Measurements from ENCODE around the gene CDC27.

The CDC27 gene

DNA sequence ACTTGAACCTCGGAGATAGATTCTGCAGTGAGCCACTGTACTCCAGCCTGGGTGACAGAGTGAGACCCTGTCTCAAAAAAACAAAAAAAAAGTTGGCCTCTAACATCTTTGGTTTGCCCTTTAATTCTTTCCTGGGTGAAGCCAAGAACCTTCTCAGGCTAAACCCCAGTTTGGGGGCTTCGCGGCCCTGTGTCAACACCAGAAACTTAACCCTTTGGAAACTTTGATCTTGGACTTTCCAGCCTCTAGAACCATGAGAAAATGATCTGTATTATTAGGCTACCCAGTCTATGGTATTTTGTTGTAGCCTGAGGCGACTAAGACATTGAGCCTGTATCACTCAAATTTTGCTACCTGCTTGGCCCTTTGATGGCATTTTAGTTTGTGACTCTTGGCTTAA lies 86.2 kb downstream of the CDC27 start:
- H3K4me2 ChIP-seq (ENCODE audit: low read depth, low read length, poor library complexity, severe bottlenecking): no peak overlapping the region
- H3K9me3 ChIP-seq (ENCODE audit: insufficient read depth, low read depth, low read length): no peaks in the 10 kb centered on the region
- H3K4me1 ChIP-seq (ENCODE audit: insufficient read depth, low read length, poor library complexity, severe bottlenecking): peaks cover 4% of the 10 kb centered on the region
- TF ChIP-seq EZH2phosphoT487 (IDR thresholded peaks at IDR 0.05; ENCODE audit: borderline replicate concordance) (no peak), CTCF (conservative IDR thresholded peaks at IDR 0.05; ENCODE audit: low read length) (no peak)
- H3F3A ChIP-seq (ENCODE audit: low read depth): no peaks in the 10 kb centered on the region
- no peak overlapping the region for H2AFZ ChIP-seq (ENCODE audit: low read length)
- peaks cover 16% of the 10 kb centered on the region for H3K79me2 ChIP-seq (ENCODE audit: insufficient read depth, low read length)
- no peak overlapping the region for H3K9ac ChIP-seq (ENCODE audit: low read depth, low read length, poor library complexity, severe bottlenecking)
- H4K20me1 ChIP-seq (ENCODE audit: insufficient read depth, low read length, poor library complexity, severe bottlenecking): no peaks in the 10 kb centered on the region
- no peak overlapping the region for H3K4me3 ChIP-seq (ENCODE audit: low read length, poor library complexity, severe bottlenecking)
- H3K27me3 ChIP-seq (ENCODE audit: insufficient read depth, low read length, poor library complexity, severe bottlenecking): no peaks in the 10 kb centered on the region
- H3K36me3 ChIP-seq (ENCODE audit: insufficient read depth, low read length): no peaks in the 10 kb centered on the region
- no peaks in the 10 kb centered on the region for H3K9me2 ChIP-seq (replicated peaks; ENCODE audit: low read depth, low read length)

- Histone ChIP-seq H3K27me3 (ENCODE audit: insufficient read depth, low read length, poor library complexity, severe bottlenecking) (no peaks in the 10 kb centered on the region), H2AFZ (ENCODE audit: low read length) (peak overlapping the region; percentile 86), H3K9me2 (replicated peaks; ENCODE audit: low read depth, low read length) (no peaks in the 10 kb centered on the region), H3K9ac (ENCODE audit: low read depth, low read length, poor library complexity, severe bottlenecking) (peak overlapping the region; percentile 73), H3K36me3 (ENCODE audit: insufficient read depth, low read length) (no peaks in the 10 kb centered on the region), H3K9me3 (ENCODE audit: insufficient read depth, low read depth, low read length) (no peaks in the 10 kb centered on the region), H3K4me1 (ENCODE audit: insufficient read depth, low read length, poor library complexity, severe bottlenecking) (peaks cover 13% of the 10 kb centered on the region), H3K4me2 (ENCODE audit: low read depth, low read length, poor library complexity, severe bottlenecking) (peak overlapping the region; percentile 94), H3F3A (ENCODE audit: low read depth) (no peaks in the 10 kb centered on the region), H4K20me1 (ENCODE audit: insufficient read depth, low read length, poor library complexity, severe bottlenecking) (no peaks in the 10 kb centered on the region), H3K4me3 (ENCODE audit: low read length, poor library complexity, severe bottlenecking) (peak overlapping the region; percentile 86), H3K79me2 (ENCODE audit: insufficient read depth, low read length) (peaks cover 21% of the 10 kb centered on the region)
- TF ChIP-seq CTCF (conservative IDR thresholded peaks at IDR 0.05; ENCODE audit: low read length) (no peak), EZH2phosphoT487 (IDR thresholded peaks at IDR 0.05; ENCODE audit: borderline replicate concordance) (no peak)
Measured at GRCh38 chr17:47099987-47100711, 88.9 kb downstream of the CDC27 start.

- peak overlapping the region; percentile 94 for H3K4me2 ChIP-seq (ENCODE audit: low read depth, low read length, poor library complexity, severe bottlenecking)
- TF ChIP-seq CTCF (conservative IDR thresholded peaks at IDR 0.05; ENCODE audit: low read length) (no peak), EZH2phosphoT487 (IDR thresholded peaks at IDR 0.05; ENCODE audit: borderline replicate concordance) (no peak)
- no peaks in the 10 kb centered on the region for H4K20me1 ChIP-seq (ENCODE audit: insufficient read depth, low read length, poor library complexity, severe bottlenecking)
- H3K9me2 ChIP-seq (replicated peaks; ENCODE audit: low read depth, low read length): no peaks in the 10 kb centered on the region
- no peaks in the 10 kb centered on the region for H3F3A ChIP-seq (ENCODE audit: low read depth)
- peaks cover 21% of the 10 kb centered on the region for H3K79me2 ChIP-seq (ENCODE audit: insufficient read depth, low read length)
- H3K4me1 ChIP-seq (ENCODE audit: insufficient read depth, low read length, poor library complexity, severe bottlenecking): peaks cover 13% of the 10 kb centered on the region
- peak overlapping the region; percentile 73 for H3K9ac ChIP-seq (ENCODE audit: low read depth, low read length, poor library complexity, severe bottlenecking)
- no peaks in the 10 kb centered on the region for H3K36me3 ChIP-seq (ENCODE audit: insufficient read depth, low read length)
- peak overlapping the region; percentile 86 for H3K4me3 ChIP-seq (ENCODE audit: low read length, poor library complexity, severe bottlenecking)
- no peaks in the 10 kb centered on the region for H3K9me3 ChIP-seq (ENCODE audit: insufficient read depth, low read depth, low read length)
- H3K27me3 ChIP-seq (ENCODE audit: insufficient read depth, low read length, poor library complexity, severe bottlenecking): no peaks in the 10 kb centered on the region
- peak overlapping the region; percentile 86; the same call in 1 of the 2 replicates for H2AFZ ChIP-seq (ENCODE audit: low read length)
Measured at GRCh38 chr17:47099451-47099986, 89.6 kb downstream of the CDC27 start.

Data from Loucy (cell line).